ENCODE data around the gene MATN1.
A peak's percentile ranks its signal among the peaks of the same experiment; 100 is the strongest.

The MATN1 gene

DNA sequence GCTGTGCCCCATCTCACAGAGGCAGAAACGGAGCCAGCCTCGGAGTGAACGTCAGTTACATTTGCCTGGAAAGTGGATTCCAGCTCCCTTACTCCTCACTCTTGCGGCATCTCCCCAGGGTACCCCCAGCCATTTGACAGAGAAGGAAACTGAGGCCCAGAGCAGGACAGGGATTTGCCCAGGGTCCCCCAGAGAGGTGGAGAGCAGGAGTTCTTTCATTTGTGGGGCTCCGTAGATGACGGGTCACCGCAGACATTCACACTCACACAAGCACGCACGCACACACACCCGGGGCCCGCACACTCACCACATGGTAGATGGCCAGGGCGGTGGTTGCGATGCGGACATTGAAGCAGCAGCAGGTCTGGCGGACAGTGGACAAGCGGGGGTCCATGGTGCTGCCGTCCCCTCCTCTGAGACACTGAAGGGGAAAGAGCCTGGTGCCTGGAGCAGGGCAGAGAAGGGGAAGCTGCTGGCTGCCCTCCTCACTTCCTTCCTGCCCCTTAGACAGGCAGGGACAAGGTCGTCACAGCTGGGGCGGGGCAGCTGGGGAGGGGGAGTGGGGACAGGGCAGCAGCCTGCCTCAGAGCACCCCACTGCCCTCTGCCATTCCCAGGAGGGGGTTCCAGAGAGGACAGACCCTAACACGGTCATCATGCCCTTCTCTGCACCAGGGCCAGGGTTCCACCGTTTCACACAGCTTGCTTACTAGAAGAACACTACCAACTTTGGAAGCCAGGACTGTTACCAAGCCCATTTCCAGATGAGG lies 34.2 kb upstream of the MATN1 start, which contains the start of gene LAPTM5:
LAPTM5 (minus strand) TSS at position 423 of the 769 bp plus-strand sequence; CDS start at position 394, 29 bp downstream.
- no peak for DNase-seq

- DNase-seq: peak; percentile 68
Measured at GRCh38 chr1:30756545-30757351, 33.4 kb upstream of the MATN1 start.

- DNase-seq: no peak
Measured at GRCh38 chr1:30756206-30756544, 32.8 kb upstream of the MATN1 start.

DNA sequence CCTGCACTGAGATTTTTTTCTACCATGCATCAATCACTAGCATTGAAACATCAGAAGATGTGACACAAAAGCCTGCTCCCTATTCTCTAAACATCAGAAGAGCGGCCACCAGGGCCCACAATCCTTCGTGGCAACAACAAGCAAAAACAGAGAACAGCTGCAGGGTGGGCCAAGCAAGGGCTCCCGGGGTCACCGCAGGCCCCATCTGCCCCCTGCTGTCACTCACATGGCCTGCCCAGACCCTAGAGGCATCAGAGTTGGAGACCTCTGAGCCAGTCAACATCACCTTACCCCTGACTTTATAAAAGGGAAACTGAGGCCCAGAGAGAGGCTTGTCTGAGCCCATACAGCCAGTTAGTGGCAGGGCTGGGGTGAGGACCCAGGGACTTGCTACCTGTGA lies 32.4 kb upstream of the MATN1 start:
- no peak for DNase-seq

DNA sequence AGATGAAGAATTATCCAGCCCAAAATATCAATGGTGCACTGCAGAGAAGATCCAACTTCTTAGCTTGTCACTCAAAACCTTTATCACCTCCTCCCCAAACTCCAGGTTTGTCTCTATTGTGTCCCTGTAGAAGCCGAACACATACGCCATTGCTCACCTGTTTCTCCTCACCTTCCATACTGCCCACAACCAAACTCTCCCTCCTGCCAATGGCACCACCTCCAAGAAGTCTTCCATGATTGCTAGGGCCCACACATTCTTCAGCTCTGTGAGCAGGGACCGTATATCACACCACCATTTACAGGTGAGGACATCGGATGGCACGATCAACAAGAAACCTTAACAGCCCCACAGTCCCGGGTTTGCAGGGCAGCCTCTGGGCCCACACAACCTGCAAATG lies 31.9 kb upstream of the MATN1 start:
- DNase-seq: no peak

- DNase-seq: no peak
Measured at GRCh38 chr1:30754684-30755171, 31.3 kb upstream of the MATN1 start.

- no peak for DNase-seq
Measured at GRCh38 chr1:30753660-30754123, 30.3 kb upstream of the MATN1 start.

- DNase-seq: no peak
Measured at GRCh38 chr1:30753118-30753517, 29.7 kb upstream of the MATN1 start.

DNA sequence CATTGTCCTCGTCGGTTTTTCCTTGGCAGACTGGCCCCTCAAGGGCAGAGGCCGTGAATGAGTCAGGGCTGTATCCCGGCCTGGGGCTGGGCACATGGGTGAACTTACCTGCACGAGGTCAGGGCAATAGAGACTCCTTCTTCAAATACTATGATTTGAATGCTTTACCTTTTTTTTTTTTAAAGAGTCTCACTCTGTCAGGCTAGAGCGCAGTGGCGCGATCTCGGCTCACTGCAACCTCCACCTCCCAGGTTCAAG lies 29.2 kb upstream of the MATN1 start:
- no peak for DNase-seq

GRCh38 chr1:30751830-30752650 lies 28.7 kb upstream of the MATN1 start:
- DNase-seq: no peak

DNA sequence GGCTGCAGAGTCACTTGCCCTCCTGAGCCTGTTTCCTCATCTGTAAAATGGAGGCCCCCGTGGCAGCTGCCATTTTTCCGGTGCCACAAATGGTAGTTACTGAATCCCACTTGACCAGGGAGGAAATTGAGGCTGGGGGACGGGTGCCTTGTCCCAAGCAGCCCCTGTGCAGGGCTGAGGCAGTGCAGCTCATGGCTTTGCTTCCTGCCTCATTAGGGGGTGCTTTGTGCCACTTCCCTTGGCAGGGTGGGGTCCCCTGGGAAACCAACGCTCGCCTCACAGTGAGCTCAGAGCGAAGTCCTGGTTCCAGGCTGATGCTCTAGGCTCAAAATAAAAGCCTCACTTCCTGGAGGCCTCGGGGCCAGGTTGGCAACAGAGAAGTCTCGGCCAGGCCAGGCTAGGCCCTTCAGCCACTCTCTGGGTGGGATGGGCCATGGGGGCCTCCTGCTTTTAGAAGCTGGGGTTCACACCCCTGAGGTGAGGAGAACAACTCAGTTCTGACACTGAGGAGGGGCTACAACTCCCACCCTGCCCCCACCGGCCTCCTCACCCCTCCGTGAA lies 27.4 kb upstream of the MATN1 start:
- no peak for DNase-seq

- DNase-seq: no peak
Measured at GRCh38 chr1:30749691-30750583, 26.6 kb upstream of the MATN1 start.

DNA sequence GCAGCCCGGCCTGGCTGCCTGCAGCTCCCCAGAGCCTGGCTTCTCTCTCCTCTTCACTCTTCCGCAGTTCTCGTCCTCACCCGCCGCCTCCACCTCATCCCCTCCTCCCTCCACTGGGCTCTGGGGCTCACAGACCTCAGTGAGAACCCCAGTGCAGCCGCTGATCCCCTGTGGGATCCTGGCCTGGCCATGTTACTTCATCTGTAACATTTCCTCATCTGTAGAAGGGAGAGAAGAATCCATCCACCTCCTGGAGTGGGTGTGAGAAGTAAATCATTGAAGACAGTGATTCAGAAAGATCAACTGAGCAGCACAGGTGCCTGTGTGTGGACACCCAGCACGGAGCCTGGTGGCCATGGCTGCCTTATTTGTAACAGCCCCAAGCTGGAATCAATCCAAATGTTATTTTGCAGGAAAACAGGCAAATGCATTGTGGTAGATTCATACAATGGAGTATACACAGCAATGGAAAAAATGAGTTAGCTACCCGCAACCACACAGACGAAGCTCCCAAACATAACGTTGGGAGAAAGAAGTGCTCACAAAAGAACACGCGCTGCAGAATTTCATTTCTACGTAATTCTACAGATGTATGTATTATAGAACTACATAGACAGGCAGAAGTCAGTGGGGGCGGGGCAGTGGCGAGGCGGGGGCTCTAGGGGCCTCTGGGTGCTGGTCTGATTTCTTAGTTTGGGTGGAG lies 25.5 kb upstream of the MATN1 start:
- no peak for DNase-seq

DNA sequence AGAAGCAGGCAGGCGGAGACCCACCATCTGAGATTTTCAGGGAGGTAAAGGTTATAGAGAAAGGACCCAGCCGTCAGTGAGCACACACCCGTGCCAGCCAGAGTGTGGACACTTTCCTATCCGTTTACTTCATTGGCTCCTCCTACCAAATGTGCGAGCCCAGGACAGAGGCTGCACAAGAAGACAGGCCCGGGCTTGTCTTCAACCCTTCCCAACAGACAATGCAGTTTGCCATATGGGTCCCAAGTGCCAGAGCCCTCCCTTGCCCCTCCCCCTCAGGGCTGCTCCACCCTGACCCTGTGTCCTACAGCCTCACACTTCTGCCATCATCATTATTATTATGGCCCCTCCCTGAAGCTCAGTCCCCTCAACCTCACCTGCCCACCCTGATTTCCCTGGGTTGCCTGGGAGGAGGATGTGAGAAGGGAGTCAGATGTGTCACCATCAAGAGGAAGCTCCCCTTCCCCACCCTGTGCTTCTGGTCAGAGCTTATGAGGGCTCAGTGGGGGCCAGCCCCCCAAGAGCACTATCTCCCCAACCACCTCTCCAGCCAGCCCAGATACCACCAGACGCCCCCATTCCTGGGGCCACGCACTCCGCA lies 24.8 kb upstream of the MATN1 start:
- DNase-seq: no peak

DNA sequence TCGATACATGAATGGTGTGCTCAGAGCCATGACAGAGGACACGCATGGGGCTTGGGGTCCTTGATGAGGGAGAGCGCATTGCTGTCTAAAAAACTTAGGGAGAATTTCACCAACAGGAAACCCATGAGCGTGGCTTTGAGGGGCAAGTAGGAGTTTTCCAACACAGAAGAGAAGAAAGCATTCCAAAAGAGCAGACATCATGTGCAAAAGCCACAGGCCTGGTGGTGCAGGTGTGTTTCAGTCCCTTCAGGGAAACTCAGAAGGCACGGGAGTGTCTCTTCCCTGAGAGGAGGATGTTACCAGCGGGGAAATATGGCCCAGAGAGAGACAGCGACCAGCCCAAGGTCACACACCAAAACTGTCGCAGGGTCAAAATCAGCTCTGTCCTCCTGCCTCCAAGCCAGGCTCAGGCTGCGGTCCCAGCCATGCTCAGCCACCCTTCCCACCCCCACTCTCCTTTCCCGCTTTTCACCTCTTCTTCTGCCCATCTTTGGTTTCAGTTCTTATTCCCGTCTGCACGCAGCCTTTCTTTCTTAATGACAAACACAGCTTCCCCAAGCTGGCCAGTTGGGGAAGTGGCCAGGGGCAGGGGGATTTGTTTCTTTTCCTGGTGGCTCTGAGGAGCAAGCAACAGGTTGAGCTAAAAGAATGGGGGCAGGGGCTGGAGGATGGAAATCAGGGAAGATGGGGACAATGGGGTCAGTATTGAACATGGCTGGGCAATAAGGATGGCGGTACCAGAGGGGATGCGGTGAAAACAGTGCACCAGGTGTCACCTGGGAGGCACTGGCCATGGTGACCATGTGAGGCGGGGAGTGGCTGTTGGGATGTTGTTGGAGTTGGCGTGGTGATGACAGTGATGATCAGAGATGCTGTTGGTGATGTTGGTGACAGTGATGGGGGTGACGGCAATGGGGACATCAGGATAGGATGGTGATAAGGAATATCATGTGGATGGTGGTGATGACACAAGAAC lies 23.9 kb upstream of the MATN1 start:
- DNase-seq: no peak

- no peak for DNase-seq
Measured at GRCh38 chr1:30746212-30747032, 23.0 kb upstream of the MATN1 start.

GRCh38 chr1:30745834-30746208 lies 22.4 kb upstream of the MATN1 start:
- DNase-seq: no peak

DNA sequence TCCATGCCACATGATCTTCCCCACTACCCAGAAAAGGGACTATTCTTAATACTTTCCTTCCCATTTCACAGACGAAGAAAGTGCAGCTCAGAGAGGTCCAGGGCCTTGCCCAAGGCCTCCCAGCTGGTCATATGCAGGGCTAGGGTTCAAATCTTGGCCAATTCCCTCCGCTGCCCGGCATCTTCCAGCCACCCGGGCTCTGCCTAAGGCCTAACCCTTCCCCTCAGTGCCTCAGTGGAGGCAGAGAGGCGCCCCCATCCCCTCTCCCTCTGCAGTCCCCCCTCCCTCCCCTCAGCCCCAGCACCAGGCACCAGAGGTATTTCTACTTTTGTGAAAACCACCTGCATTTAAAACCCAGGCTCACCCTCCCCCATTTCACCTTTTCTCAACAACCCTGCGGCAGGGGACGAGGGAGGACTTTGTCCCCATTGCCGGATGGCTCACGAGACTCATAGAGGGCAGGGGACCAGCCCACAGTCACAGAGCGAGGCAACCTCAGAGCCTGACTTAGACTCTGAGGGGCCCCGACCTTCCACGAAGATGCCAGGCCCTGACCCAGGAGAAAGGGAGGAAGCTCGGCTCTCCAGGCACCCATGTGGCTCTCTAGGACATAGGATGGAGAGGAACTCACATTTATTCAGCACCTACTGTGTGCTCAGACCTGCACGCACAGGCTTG lies 21.9 kb upstream of the MATN1 start:
- no peak for DNase-seq
